Ishikawa (cell line): Measurements from ENCODE around the gene KHDC4.

Source experiments
- CEBPB ChIP-seq: IDR thresholded peaks from 2 replicates; pipeline ENCODE4 v1.6.1; 2012
- CREB1 ChIP-seq: IDR thresholded peaks from 2 replicates; pipeline ENCODE4 v1.6.1; 2012; ENCODE audit warnings: low read depth
- EGR1 ChIP-seq: IDR thresholded peaks from 2 replicates; pipeline ENCODE4 v1.6.1; 2012
- EP300 ChIP-seq: IDR thresholded peaks from 2 replicates; pipeline ENCODE4 v1.6.1; 2012; ENCODE audit warnings: borderline replicate concordance
- FOXM1 ChIP-seq: IDR thresholded peaks from 2 replicates; pipeline ENCODE4 v1.6.1; 2012; ENCODE audit warnings: low read depth, borderline replicate concordance
- NFIC ChIP-seq: IDR thresholded peaks from 2 replicates; pipeline ENCODE4 v1.6.1; 2012
- RAD21 ChIP-seq: IDR thresholded peaks from 2 replicates; pipeline ENCODE4 v1.6.1; 2012; ENCODE audit warnings: low read depth
- TAF1 ChIP-seq: IDR thresholded peaks from 2 replicates; pipeline ENCODE4 v1.6.1; 2012; ENCODE audit warnings: low read depth, mild to moderate bottlenecking
- TCF12 ChIP-seq: IDR thresholded peaks from 2 replicates; pipeline ENCODE4 v1.6.1; 2012; ENCODE audit warnings: low read depth
- TEAD4 ChIP-seq: IDR thresholded peaks from 2 replicates; pipeline ENCODE4 v1.6.1; 2012
- YY1 ChIP-seq: IDR thresholded peaks from 2 replicates; pipeline ENCODE4 v1.6.1; 2012; ENCODE audit warnings: low read depth
- ZBTB7A ChIP-seq: IDR thresholded peaks from 2 replicates; pipeline ENCODE4 v1.6.1; 2012; ENCODE audit warnings: low read depth
- TF ChIP-seq, protein P1 (sequence below): IDR thresholded peaks from 2 replicates; pipeline ENCODE4 v1.6.1; 2012; ENCODE audit warnings: low read depth, mild to moderate bottlenecking
- TF ChIP-seq, protein P2 (sequence below): IDR thresholded peaks from 2 replicates; pipeline ENCODE4 v1.6.1; 2012
- TF ChIP-seq, protein P3 (sequence below): IDR thresholded peaks from 2 replicates; pipeline ENCODE4 v1.6.1; 2012

Gene KHDC4

DNA sequence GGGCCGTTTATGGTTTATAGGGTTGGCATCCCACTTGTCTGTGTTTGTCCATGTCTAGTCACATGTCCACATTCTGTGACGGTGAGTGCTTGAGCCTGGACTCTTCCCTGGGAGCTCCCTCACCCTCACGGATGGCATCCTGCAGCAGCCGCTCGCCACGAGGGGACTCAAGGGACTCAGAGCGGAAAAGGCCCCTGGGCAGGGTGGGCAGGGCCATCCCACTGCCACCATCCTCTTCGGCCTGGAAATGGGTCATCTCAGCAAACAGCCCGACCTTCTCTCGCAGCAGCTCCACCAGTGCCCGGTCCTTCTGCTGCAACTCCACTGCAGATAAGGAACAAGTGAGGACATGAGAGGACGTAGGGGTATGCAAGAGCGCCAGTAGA, 18.3 kb upstream of the KHDC4 start:
- no peak for TF ChIP-seq TEAD4
- TF ChIP-seq EP300 = no peak
- TF ChIP-seq, protein P1, sequence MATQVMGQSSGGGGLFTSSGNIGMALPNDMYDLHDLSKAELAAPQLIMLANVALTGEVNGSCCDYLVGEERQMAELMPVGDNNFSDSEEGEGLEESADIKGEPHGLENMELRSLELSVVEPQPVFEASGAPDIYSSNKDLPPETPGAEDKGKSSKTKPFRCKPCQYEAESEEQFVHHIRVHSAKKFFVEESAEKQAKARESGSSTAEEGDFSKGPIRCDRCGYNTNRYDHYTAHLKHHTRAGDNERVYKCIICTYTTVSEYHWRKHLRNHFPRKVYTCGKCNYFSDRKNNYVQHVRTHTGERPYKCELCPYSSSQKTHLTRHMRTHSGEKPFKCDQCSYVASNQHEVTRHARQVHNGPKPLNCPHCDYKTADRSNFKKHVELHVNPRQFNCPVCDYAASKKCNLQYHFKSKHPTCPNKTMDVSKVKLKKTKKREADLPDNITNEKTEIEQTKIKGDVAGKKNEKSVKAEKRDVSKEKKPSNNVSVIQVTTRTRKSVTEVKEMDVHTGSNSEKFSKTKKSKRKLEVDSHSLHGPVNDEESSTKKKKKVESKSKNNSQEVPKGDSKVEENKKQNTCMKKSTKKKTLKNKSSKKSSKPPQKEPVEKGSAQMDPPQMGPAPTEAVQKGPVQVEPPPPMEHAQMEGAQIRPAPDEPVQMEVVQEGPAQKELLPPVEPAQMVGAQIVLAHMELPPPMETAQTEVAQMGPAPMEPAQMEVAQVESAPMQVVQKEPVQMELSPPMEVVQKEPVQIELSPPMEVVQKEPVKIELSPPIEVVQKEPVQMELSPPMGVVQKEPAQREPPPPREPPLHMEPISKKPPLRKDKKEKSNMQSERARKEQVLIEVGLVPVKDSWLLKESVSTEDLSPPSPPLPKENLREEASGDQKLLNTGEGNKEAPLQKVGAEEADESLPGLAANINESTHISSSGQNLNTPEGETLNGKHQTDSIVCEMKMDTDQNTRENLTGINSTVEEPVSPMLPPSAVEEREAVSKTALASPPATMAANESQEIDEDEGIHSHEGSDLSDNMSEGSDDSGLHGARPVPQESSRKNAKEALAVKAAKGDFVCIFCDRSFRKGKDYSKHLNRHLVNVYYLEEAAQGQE = no peak
- no peak for TF ChIP-seq TCF12
- no peak for TF ChIP-seq CEBPB
- no peak for TF ChIP-seq YY1
- TF ChIP-seq ZBTB7A = no peak
- no peak for TF ChIP-seq FOXM1
- TF ChIP-seq EGR1 = no peak
- no peak for TF ChIP-seq NFIC
- TF ChIP-seq TAF1 = no peak
- TF ChIP-seq CREB1 = no peak
- TF ChIP-seq, protein P2, sequence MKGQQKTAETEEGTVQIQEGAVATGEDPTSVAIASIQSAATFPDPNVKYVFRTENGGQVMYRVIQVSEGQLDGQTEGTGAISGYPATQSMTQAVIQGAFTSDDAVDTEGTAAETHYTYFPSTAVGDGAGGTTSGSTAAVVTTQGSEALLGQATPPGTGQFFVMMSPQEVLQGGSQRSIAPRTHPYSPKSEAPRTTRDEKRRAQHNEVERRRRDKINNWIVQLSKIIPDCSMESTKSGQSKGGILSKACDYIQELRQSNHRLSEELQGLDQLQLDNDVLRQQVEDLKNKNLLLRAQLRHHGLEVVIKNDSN = no peak

DNA sequence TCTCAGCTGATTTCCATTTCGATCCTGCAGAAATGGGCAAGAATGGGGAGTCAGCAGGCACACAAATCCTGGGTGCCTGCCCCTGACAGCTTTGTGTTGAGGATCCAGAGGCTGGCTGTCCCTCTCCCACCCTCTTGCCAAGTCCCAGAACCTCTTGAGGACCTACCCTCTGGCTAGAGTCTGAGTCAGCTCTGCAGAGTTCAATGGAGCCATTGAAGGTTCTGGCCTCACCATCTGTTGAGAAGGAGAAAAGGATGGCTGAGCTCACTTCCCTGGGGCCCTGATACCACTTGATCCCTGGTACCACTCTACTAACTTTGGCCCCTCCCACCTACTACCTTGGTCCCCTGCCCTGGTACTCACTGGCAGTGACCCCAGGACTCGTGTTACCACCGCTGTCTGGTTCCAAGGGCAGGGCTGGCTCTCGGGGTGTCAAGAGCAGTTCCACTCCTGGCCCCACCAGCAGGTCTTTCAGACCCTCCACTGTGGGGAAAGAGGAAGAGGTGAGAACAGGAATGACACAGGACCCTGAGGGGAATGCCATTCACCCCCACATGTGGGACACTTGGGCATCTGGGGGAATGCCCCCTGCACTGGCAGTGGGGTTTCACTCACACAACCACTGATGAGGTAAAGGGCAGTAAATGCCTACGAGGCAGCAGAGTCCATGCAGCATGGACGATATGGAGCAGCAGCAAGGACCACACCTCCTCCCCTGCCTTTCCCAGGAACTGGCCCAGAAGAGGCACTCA, 17.7 kb upstream of the KHDC4 start:
- TF ChIP-seq, protein P3, sequence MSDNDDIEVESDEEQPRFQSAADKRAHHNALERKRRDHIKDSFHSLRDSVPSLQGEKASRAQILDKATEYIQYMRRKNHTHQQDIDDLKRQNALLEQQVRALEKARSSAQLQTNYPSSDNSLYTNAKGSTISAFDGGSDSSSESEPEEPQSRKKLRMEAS = no peak
- TF ChIP-seq ZBTB7A (no peak), TEAD4 (no peak), CEBPB (no peak)

DNA sequence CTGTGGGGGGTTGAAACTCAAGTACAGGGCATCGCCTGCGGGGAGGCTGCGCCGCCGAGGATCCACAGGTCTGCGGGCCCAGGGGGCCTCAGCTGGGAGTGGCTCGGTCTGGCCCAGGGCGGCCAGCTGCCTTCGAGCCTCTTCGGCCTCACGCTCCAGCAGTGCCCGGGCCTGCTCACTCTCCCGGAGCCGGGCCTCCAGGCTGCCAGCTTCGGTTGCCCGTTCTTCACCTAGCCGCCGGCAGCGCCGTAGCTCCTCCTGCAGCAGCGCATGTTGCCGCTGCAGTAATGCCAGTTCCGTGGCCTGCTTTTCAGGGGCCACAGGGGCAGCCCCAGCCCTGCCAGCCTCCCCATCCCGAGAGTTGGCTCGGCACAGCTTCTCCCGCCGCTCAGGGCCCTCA, 16.6 kb upstream of the KHDC4 start:
- TF ChIP-seq NFIC (no peak), CREB1 (no peak), EGR1 (no peak), FOXM1 (no peak), EP300 (no peak), ZBTB7A (no peak)

DNA sequence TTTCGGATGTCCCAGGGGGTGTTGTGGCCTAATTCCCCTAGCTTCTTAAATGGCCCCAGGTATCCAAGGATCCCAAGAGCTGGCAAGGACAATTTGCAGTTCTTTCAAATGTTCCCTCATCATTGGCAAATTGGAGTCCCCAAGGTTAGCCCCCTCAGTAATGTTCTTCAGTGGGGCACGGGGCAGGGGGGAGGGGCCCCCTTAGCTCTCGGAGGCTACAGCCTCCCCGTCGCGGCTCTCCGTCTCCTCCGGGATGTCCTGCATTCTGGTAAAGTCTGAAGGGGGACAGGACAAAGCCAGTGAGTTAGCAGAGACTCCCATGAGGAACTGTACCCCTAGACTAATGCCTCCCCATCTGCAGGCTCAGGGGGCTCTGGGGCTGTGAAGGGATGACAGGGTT, 13.5 kb upstream of the KHDC4 start:
- TF ChIP-seq TAF1 (no peak), CEBPB (no peak), CREB1 (no peak), TEAD4 (no peak), EP300 (no peak), TCF12 (no peak), NFIC (no peak), EGR1 (no peak), FOXM1 (no peak), RAD21 (no peak)
- TF ChIP-seq, protein P2 = no peak
- TF ChIP-seq, protein P1 = no peak

DNA sequence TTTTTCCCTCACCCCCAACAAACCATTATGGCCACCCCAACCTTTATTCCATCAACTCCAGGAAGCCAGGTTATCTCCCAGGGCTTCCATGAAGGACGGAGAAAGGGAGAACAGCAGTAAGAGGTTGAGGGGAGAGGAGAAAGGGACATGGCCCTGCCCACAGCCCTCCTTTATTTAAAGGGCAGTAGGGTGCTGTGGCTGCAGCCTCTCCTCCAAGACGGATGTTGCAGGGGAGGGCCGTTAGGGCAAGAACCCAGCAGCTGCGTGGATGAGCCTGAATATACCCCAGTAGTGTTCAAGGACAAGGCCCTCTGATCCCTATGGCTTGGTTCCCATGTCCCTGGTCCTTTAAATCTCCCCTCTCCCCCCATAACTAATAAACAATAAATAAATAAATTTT, 13.1 kb upstream of the KHDC4 start:
- TF ChIP-seq EP300 = no peak
- no peak for TF ChIP-seq CEBPB

DNA sequence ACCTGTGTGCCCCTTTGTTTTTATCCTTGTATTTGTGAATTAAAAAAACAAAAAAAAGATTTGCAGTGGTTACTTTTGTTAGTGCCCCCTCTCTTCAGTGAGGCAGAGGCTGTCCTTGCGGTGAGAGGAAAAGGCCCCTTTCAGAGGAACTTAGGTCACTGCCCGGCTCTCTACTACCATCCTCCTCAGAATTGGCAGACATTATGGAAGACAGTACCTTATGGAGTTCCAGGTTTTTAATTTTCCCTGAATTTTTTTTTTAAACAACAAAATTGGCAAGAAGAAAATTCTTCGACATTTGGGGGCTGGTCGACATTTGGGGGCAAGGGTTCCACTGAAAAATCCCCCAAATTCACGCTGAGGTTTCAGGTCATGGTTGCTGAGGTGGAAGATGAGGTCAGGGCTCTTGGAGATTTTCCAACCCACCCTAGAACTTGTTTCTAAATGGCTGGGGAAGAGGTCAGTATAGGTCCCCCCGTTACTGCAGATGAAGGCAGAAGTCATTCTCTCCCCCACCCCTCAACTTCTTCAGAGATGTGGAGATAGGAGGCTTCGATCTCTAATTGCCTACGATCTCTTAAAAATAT, 12.5 kb upstream of the KHDC4 start:
- TF ChIP-seq FOXM1 (no peak), TCF12 (no peak), TAF1 (no peak), EGR1 (no peak), CREB1 (no peak), YY1 (no peak), TEAD4 (no peak), EP300 (no peak)
- TF ChIP-seq, protein P3 = no peak
- TF ChIP-seq, protein P1 = no peak
- TF ChIP-seq, protein P2 = no peak
